ENCODE data around the gene NOS1.

The NOS1 gene

GRCh38 chr12:117363953-117364486, 2.6 kb upstream of the NOS1 start:
- no peak for DNase-seq (ENCODE audit: low read depth in 3 of 3)

- DNase-seq (ENCODE audit: low read depth in 3 of 3) = no peak
These were observed 1.7 kb upstream of the NOS1 start for GRCh38 chr12:117363056-117363662.

- no peak for DNase-seq (ENCODE audit: low read depth in 3 of 3)
These were observed 965 bp upstream of the NOS1 start for GRCh38 chr12:117362391-117362790.

GRCh38 chr12:117361905-117362304, 479 bp upstream of the NOS1 start:
- no peak for DNase-seq (ENCODE audit: low read depth in 3 of 3)

- DNase-seq (ENCODE audit: low read depth in 3 of 3) = no peak
These were observed 677 bp downstream of the NOS1 start for GRCh38 chr12:117360551-117361346.

- no peak for DNase-seq (ENCODE audit: low read depth in 3 of 3)
These were observed 1.2 kb downstream of the NOS1 start for GRCh38 chr12:117360222-117360550.

GRCh38 chr12:117359029-117359845, 2.2 kb downstream of the NOS1 start:
- no peak for DNase-seq (ENCODE audit: low read depth in 3 of 3)

- no peak for DNase-seq (ENCODE audit: low read depth in 3 of 3)
These were observed 5.4 kb downstream of the NOS1 start for GRCh38 chr12:117356048-117356447.

- DNase-seq (ENCODE audit: low read depth in 3 of 3) = no peak
These were observed 8.5 kb downstream of the NOS1 start for GRCh38 chr12:117352883-117353282.

- DNase-seq (ENCODE audit: low read depth in 3 of 3) = no peak
These were observed 9.2 kb downstream of the NOS1 start for GRCh38 chr12:117352206-117352605.

GRCh38 chr12:117350140-117350539, 11.3 kb downstream of the NOS1 start:
- DNase-seq (ENCODE audit: low read depth in 3 of 3) = no peak

GRCh38 chr12:117347588-117347987, 13.8 kb downstream of the NOS1 start:
- DNase-seq (ENCODE audit: low read depth in 3 of 3) = no peak

- no peak for DNase-seq (ENCODE audit: low read depth in 3 of 3)
These were observed 16.7 kb downstream of the NOS1 start for GRCh38 chr12:117344716-117345115.

GRCh38 chr12:117343849-117344248, 17.6 kb downstream of the NOS1 start:
- DNase-seq (ENCODE audit: low read depth in 3 of 3) = no peak

GRCh38 chr12:117343296-117343695, 18.1 kb downstream of the NOS1 start:
- no peak for DNase-seq (ENCODE audit: low read depth in 3 of 3)

- no peak for DNase-seq (ENCODE audit: low read depth in 3 of 3)
These were observed 18.7 kb downstream of the NOS1 start for GRCh38 chr12:117342682-117343081.

- DNase-seq (ENCODE audit: low read depth in 3 of 3) = no peak
These were observed 19.2 kb downstream of the NOS1 start for GRCh38 chr12:117342247-117342646.

- no peak for DNase-seq (ENCODE audit: low read depth in 3 of 3)
These were observed 22.3 kb downstream of the NOS1 start for GRCh38 chr12:117339104-117339503.

GRCh38 chr12:117334855-117335587, 26.4 kb downstream of the NOS1 start:
- no peak for DNase-seq (ENCODE audit: low read depth in 3 of 3)

GRCh38 chr12:117334051-117334450, 27.4 kb downstream of the NOS1 start:
- no peak for DNase-seq (ENCODE audit: low read depth in 3 of 3)

- DNase-seq (ENCODE audit: low read depth in 3 of 3) = no peak
These were observed 28.0 kb downstream of the NOS1 start for GRCh38 chr12:117333331-117333881.

All from stimulated activated CD4-positive, alpha-beta T cell treated with anti-CD3 and anti-CD28 coated beads, TNF-alpha, amount 100 ng/mL, for 48 hours (primary cell).